Mammary epithelial cell (primary cell): Measurements from ENCODE around the gene CDK5.

ENCODE experiments used
- CTCF ChIP-seq, 2 donors: IDR thresholded peaks in 1 of 2; conservative IDR thresholded peaks in 1 of 2; 2 replicates each; pipeline ENCODE4 v1.5.1; 2011 to 2012; ENCODE audit warnings: inconsistent platforms in 2 of 2, low read length in 2 of 2, mild to moderate bottlenecking in 2 of 2, control low read depth in 1 of 2, low read depth in 1 of 2; ENCODE audit not compliant: insufficient read depth in 1 of 2; ENCODE audit errors: extremely low read depth in 1 of 2
- EZH2 ChIP-seq: IDR thresholded peaks from 2 replicates; pipeline ENCODE4 v1.6.1; 2012; ENCODE audit warnings: low read length, inconsistent platforms, borderline replicate concordance

- TF ChIP-seq CTCF (conservative IDR thresholded peaks at IDR 0.05 in 1 of 2, IDR thresholded peaks at IDR 0.05 in 1 of 2; ENCODE audit: extremely low read depth in 1 of 2, insufficient read depth in 1 of 2, low read depth in 1 of 2, low read length in 2 of 2) (no peak), EZH2 (no peak)
Observed at GRCh38 chr7:151065516-151065915, 7.8 kb upstream of the CDK5 start.
